HS-27A (cell line): ENCODE results near the gene BSND.

Experiments
- DNase-seq: peaks from one replicate; pipeline ENCODE4 v3.0.0-alpha.2; 2012; ENCODE audit warnings: low read depth, missing footprints

The BSND gene

GRCh38 chr1:54975356-54976108 is 23.2 kb upstream of the BSND start:
- DNase-seq = no peak

- DNase-seq = no peak
These were observed 22.0 kb upstream of the BSND start for GRCh38 chr1:54976747-54977146.

DNA sequence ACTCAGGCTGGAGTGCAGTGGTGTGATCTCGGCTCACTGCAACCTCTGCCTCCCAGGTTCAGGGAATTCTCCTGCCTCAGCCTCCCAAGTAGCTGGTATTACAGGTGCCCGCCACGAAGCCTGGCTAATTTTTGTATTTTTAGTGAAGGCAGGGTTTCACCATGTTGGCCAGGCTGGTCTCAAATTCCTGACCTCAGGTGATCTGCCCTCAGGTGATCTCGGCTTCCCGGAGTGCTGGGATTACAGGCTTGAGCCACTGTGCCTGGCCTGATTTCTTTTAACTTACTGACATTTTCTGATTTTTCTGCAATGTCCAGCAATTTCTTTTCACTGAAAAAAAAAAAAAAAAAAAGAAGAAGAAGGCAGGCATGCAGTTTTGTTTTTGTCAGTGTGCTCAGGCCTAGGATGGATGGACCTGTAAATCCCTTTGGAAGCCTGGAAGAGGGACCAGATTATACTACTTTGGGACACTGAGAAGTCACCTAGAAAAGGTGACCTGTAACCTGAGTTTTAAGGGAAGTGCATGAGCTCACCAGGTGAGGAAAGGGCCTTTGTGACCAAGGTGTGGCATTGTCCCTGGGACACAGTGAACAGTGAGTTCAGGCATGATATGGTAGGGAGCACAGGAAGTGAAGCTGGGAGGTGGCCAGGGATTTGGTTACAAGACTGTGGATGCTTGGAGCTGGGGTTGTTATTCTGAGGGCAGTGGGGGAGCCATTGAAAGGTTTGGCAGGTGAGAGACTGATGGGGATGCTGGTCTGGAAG is 21.0 kb upstream of the BSND start:
- no peak for DNase-seq

DNA sequence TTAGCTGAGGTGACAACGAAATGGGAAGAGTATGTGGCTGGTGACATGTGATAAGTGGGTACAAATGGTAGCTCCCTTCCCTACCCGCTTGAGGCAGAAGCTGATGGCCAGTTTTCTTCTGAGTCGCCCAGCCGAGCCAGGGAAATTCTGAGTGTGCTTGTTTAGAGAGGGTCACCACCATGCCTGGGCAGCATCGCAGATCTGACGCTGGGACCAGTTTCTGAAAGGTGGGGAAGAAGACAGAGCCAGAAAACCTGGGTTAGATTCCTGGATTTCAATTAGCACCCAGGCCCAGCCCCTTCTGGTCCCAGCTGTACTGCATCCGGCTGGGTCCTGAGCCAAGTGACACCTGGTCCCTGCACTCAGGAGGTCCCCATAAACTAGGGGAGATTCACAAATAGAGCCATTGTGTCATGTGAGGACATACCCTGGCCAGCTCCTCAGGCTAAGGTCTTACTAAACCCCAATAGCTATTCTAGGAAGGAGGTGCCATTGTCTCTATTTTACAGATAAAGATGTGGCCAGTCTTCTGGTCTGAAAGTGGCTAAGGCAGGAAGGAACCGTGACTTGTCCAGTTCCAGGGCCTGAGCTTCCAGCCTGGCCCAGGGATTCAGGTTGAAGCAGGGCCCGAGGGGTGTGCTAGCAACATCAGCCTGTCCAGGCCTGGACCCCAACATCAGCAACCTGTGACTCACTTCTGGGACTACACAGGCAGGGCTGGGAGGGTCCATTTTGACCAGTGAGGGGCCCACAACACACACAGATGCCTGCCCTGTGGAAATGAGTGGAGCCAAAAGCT is 20.0 kb upstream of the BSND start:
- DNase-seq = no peak

- no peak for DNase-seq
These were observed 19.3 kb upstream of the BSND start for GRCh38 chr1:54979327-54979891.

DNA sequence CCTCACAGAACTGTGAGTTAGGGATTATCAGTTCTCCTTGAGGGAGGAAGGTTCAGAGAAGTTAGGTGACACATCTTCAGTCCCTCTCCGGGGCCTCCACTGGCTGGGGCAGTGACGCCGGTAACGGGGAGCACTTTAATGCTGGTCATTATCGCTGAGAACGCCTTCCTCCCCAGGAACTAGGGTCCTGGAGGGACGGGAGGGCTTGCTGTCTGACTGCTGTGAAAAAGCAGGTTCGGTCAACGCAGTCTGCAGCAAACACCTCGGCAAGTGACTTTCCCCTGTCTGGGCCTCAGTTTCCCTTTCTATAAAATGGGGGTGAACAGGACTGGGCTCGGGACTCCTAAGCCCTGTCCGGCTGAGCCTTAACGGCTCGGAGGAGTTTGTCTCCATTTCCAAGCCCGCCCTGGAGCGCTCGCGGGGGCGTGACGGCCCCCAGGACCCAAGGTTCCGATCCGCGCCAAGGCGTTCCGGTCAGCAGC is 18.6 kb upstream of the BSND start:
- no peak for DNase-seq

- no peak for DNase-seq
These were observed 18.0 kb upstream of the BSND start, which contains the start of gene TMEM61 for GRCh38 chr1:54980528-54981241. TMEM61 (plus strand) TSS chr1:54980628; CDS start chr1:54981066, 438 bp downstream.

GRCh38 chr1:54981466-54981865 is 17.3 kb upstream of the BSND start:
- DNase-seq = no peak

DNA sequence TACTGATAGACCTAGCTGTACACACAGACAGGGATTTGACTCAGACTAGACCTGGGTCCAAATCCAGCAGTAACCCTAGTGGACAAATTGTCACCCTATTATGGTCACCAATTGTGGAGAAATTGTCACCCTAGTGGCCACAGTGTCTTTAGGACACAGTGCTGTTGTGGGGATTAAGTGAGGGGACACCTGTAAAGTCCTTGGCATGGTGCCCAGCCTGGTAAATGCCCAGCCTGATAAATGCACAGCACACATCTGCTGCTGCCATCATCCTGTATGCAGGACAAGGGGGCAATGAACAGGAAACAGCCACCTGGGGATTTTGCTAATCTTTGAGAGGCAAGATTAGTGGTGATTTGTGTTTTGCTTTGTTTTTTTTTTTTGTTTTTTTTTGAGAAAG is 16.0 kb upstream of the BSND start:
- DNase-seq = no peak

GRCh38 chr1:54984131-54984842 is 14.4 kb upstream of the BSND start:
- no peak for DNase-seq

GRCh38 chr1:54985556-54985955 is 13.2 kb upstream of the BSND start:
- DNase-seq = no peak

DNA sequence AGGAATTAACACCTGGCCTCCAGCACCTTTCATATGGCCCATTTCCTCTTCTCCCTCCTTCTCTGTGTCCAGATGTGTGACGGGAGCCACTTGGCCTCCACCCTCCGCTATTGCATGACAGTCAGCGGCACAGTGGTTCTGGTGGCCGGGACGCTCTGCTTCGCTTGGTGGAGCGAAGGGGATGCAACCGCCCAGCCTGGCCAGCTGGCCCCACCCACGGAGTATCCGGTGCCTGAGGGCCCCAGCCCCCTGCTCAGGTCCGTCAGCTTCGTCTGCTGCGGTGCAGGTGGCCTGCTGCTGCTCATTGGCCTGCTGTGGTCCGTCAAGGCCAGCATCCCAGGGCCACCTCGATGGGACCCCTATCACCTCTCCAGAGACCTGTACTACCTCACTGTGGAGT is 12.7 kb upstream of the BSND start:
- DNase-seq = no peak

GRCh38 chr1:54986533-54986932 is 12.2 kb upstream of the BSND start:
- DNase-seq = no peak

GRCh38 chr1:54987427-54987826 is 11.3 kb upstream of the BSND start:
- no peak for DNase-seq

GRCh38 chr1:54987919-54988705 is 10.6 kb upstream of the BSND start:
- DNase-seq = no peak

DNA sequence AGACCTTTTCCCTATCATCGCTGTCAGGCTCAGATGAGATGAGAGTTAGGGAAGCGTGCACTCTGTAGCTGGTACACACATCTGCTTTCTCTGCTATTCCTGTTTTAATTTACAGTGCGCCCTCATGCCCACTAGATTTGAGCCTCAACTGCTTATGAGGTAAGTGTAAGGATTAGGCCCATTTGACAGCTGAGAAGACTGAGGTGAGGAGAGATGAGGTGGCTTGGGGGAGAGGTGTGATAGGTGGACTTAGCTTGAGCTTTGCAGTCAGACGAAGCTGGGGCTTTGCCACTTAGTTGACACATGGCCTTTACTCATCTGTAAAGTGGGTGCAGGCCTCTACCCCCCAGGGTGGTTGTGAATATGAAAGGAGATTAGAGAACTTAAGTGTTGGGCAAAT is 9.8 kb upstream of the BSND start:
- DNase-seq = no peak

DNA sequence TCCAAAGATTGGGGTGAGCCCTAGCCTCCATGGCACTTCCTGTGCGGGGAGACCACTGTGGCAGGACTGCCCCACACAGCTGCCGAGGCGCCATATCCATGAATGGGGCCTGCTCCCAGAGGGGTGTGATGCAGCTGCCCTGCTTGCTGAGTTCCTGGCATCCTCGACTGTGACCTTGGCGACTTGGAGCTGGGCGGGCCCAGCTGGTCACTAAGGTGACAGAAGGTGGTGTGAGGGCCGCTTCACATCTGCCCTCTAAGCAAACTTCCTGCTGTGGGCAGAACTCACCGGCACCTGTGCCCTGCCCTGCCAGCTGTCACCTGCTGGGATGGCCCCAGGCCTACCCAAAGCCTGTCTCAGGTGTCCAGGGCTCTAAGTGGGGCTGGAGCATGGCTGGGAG is 9.3 kb upstream of the BSND start:
- no peak for DNase-seq

GRCh38 chr1:54989968-54990810 is 8.5 kb upstream of the BSND start:
- no peak for DNase-seq

- DNase-seq = no peak
These were observed 7.8 kb upstream of the BSND start for GRCh38 chr1:54990916-54991315.
